GM21515 (cell line): ENCODE measurements around the gene KIF1B.

Source experiments
- ATAC-seq: cut with Tn5 transposase; IDR thresholded peaks from one replicate; pipeline ENCODE4 v1.9.1; 2021; ENCODE audit not compliant: unreplicated experiment

KIF1B gene, protein sequence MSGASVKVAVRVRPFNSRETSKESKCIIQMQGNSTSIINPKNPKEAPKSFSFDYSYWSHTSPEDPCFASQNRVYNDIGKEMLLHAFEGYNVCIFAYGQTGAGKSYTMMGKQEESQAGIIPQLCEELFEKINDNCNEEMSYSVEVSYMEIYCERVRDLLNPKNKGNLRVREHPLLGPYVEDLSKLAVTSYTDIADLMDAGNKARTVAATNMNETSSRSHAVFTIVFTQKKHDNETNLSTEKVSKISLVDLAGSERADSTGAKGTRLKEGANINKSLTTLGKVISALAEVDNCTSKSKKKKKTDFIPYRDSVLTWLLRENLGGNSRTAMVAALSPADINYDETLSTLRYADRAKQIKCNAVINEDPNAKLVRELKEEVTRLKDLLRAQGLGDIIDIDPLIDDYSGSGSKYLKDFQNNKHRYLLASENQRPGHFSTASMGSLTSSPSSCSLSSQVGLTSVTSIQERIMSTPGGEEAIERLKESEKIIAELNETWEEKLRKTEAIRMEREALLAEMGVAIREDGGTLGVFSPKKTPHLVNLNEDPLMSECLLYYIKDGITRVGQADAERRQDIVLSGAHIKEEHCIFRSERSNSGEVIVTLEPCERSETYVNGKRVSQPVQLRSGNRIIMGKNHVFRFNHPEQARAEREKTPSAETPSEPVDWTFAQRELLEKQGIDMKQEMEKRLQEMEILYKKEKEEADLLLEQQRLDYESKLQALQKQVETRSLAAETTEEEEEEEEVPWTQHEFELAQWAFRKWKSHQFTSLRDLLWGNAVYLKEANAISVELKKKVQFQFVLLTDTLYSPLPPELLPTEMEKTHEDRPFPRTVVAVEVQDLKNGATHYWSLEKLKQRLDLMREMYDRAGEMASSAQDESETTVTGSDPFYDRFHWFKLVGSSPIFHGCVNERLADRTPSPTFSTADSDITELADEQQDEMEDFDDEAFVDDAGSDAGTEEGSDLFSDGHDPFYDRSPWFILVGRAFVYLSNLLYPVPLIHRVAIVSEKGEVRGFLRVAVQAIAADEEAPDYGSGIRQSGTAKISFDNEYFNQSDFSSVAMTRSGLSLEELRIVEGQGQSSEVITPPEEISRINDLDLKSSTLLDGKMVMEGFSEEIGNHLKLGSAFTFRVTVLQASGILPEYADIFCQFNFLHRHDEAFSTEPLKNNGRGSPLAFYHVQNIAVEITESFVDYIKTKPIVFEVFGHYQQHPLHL (N-terminal part only)

DNA sequence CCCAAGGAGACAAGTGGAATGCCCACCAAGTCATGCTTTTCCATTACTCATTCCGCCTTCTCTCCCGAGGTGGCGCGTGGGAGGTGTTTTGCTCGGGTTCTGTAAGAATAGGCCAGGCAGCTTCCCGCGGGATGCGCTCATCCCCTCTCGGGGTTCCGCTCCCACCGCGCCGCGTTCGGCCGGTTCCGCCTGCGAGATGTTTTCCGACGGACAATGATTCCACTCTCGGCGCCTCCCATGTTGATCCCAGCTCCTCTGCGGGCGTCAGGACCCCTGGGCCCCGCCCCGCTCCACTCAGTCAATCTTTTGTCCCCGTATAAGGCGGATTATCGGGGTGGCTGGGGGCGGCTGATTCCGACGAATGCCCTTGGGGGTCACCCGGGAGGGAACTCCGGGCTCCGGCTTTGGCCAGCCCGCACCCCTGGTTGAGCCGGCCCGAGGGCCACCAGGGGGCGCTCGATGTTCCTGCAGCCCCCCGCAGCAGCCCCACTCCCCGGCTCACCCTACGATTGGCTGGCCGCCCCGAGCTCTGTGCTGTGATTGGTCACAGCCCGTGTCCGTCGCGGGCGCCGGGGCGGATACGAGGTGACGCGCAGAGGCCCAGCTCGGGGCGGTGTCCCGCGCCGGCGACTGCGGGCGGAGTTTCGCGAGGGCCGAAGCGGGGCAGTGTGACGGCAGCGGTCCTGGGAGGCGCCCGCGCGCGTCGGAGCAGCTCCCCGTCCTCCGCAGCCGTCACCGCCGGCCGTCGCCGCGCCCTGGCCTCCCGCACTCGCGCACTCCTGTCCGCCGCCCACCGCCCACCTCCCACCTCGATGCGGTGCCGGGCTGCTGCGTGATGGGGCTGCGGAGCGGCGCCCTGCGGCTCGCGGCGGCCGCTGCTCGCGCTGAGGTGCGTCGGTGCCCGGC lies at the start of gene KIF1B:
Gene KIF1B (plus strand): TSS at position 666 of the 906 bp plus-strand sequence. CDS start 21,759 bp downstream, outside the sequence.
- peak; percentile 99 for ATAC-seq

DNA sequence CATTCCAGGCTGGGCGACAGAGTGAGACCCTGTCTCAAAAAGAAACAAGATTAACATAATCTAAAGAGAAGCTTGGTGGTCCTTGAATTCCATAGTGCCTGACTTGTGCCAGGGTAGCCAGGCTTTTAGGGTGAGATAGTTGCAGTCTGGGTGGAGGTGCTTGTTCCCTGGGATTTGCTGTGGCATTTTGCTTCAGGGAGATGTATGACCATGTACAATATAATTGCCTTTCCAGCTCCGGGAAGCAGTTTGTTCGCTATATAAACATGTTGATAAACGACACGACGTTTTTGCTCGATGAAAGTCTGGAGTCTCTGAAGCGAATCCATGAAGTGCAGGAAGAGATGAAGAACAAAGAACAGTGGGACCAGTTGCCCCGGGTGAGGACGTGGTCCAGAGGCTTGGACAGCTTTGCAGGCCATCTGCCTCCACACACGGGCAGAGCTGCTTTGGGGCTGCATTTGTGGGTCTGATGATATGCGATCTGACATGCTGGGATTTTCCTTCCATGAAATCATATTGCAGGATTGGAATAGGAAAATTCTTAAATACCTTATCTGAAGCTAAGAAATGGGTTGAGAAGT lies 49.4 kb upstream of the KIF1B start:
- no peak for ATAC-seq

DNA sequence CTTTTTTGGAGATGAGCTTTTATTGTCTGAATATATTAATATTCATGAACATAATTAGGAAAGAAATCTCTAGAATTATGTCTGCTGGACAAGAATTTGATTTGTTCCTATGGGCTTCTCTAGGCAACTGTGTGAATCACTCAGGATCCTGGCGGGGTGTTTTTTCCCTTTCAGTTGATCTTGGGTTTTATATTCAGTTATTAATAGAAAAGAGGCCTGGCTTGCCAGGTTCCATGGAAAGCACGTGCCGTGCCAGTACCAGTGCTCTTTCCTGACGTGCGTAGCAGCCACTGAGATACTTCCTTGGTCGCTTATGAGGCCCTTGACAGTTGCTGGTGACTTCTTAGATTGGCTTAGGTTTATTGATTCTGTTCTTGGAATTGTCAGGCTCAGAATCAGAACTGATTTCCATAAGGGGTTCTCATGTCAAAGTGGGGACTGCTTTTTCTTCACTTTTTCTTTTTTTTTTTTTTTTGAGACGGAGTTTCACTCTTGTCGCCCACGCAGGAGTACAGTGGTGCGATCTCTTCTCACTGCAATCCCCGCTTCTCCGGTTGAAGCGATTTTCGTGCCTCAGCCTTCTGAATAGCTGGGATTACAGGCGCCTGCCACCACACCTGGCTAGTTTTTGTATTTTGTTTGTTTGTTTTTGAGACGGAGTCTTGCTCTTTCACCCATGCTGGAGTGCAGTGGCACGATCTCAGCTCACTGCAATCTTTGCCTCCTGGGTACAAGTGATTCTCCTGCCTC lies 48.7 kb upstream of the KIF1B start:
- ATAC-seq, result no peak

DNA sequence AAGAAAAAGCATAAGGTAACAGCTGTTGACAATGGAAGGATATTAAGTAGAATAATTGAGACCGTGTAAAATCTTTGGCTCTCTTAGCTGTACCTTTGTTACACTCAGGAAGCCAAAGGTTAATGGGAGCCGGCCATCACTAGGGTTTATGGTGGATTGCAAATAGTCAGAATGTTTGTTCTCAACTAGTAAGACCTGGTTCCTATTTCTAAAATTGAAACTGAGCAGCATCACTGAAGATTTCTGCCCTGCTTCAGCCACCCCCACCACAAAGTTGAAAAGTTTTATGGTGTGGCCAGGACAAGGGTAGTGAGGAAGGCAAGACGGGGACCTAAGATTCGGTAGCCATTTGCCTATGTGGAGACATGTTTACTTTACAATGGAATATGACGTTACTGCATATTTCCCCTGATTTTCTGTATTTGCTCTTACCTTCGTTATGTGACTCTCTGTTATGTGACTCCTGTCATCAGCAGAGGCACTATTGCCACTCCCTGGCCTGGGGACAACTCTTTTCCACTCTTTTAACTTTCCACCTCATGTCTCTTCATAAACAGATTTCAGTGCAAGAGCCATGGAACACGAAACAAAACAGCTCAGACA lies 41.4 kb upstream of the KIF1B start:
- no peak for ATAC-seq

DNA sequence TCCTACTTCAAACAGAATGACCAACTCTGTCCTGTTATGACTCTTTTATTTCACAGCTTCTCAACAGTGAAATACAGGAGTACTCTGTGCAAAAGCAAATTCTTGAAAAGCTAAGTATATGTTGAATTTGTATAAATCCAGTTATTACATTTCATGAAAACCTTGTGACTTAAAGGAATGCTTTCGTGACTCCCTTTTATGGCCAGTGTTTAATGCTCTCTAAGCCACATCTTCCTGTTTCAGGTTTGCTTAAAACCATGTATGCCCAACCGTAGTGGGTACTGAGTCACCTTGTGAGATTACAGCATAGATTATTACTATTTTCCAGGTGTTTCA lies 40.2 kb upstream of the KIF1B start:
- no peak for ATAC-seq

DNA sequence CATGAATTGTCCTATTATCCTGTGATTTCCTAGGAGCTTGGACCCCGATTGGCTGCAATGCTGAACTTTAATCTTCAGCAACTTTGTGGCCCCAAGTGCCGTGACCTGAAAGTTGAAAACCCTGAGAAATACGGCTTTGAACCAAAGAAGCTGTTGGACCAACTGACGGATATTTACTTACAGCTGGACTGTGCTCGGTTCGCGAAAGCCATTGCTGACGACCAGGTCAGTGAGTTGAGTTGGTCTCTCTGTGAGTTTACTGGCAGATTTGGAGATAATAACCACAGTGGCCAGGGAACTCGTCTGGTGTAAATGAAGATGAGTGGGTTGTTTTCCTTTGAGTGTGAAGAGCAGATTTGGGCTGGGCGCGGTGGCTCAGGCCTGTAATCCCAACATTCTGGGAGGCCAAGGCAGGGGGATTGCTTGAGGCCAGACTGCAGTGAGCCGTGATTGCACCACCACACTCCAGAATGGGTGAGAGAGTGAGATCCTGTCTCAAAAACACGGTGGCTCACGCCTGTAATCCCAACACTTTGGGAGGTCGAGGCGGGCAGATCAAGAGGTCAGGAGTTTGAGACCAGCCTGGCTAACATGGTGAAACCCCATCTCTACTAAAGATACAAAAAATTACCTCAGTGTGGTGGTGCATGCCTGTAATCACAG lies 39.1 kb upstream of the KIF1B start:
- no peak for ATAC-seq

DNA sequence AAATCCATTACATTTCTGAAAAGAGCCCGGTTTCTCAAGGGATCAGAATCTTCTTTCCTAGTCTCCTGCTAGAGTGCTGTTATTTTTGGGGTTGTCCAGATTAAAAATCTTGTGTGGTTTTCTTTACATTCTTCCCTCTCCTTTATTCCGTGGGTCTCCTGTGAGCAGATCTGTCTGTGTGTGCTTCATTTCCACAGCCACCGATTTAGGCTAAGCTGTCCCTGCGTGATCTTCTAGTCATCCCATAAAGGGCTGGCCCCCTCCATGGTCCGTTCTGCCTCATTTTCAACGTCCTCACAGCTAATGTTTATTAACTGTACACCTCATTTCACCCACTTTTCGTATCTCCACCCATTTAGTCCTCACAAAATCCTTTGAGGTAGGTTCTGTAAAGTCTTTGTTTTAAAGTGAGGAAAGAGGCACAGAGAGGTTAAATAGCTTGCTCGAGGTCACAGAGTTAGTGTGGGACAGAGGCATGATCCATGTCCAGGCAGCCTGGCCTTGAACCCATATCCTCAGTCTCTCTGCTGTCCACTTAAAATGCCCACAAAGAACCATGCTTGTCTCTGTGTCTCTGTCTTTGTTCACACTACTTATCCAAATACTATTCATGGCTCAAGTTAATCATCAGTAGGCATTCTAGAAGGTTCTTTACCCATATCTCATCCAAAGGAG lies 38.2 kb upstream of the KIF1B start:
- no peak for ATAC-seq

DNA sequence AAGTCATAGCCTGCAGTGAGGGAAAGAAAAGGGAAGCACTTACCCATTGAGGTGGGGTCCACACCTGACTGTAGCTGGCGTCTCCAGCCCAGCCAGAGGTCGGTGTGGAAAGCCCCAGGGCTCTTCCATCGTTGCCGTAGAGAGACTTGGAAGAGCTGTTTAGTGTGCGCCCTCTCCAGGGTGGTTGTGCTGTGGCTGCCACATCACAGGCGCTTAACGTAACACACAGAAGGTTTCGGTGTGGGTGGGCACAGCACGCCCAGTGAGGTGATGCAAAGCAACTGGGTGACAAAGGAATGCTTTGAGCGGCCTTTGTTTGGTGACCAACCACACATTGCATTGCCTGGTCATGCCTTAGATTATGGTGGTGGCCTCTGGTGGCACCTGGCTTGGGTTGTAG lies 36.8 kb upstream of the KIF1B start:
- no peak for ATAC-seq

DNA sequence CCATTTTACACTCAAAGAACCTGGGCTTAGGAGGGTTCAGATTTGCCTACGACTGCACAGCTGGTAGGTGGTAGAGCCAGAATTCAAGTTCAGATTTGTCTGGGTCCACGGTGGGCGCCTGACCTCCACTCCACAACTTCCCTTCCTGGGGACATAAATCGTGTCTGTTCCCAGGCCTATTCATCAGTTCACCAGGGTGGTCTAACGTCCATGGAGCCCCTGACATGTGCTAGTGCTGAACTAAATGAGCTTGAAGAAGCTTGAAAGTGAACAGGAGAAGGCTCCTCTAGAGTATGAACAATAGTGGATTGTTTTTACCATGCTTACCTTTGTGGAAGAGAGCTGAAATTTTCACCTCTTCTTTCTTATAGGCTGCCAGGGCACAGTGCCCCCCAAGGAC lies 32.5 kb upstream of the KIF1B start:
- no peak for ATAC-seq

DNA sequence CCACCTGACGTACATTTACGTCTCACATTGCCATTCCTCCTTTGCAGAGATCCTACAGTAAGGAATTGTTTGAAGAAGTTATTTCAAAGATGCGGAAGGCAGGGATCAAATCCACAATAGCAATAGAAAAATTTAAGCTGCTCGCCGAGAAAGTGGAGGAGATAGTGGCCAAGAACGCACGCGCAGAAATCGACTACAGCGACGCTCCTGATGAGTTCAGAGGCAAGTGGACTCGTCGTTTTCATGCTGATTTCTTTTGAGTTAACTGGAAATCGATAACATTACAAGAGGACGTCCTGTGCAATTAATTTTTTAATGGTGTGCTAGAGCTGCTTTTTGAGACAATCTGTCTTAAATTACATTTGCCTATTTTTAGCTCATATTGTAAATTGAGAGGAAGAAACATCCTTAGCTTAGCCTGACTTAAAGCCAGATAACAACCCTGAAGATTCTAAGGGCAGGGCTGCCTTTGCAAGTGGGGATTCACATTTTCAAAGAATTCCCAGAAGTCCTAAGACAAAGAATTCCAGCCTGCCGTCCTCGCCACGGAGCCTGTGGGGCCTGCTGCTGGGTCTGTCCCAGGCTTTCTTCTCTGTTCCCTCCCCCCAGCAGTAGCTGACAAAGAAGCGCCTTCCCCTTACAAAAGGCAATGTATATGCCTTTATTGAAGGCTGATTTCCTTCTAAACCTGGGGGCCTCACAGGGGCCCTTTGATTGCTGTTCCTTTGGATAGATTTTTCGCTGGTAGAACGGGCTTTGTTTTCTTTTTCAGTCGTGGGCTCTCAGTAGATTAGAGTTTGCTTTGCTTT lies 31.6 kb upstream of the KIF1B start:
- ATAC-seq, result no peak

DNA sequence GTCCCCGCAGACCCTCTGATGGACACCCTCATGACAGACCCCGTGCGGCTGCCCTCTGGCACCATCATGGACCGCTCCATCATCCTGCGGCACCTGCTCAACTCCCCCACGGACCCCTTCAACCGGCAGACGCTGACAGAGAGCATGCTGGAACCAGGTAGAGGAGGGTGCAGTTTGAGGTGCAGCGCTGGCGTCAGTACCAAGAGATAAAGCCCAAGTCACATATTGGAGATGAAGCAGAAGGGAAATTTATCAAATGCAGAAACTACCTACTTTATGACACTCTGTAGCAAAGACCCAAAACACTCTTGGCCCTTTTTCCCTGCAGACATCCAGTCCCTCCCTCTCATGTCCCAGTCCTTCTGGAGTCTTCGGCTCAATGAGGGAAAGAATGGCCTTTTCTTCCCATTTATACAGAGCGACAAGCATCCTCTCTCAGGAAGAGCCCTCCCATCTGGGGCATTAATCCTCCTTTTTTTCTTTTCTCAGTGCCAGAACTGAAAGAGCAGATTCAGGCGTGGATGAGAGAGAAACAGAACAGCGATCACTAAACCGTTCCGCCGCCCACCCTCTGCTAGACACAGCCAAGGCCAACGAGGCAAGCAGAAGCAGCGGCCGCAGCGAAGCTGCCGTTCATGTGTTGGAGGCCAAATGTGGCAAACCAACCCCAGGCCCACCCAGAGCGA lies 30.8 kb upstream of the KIF1B start:
- ATAC-seq, result no peak

DNA sequence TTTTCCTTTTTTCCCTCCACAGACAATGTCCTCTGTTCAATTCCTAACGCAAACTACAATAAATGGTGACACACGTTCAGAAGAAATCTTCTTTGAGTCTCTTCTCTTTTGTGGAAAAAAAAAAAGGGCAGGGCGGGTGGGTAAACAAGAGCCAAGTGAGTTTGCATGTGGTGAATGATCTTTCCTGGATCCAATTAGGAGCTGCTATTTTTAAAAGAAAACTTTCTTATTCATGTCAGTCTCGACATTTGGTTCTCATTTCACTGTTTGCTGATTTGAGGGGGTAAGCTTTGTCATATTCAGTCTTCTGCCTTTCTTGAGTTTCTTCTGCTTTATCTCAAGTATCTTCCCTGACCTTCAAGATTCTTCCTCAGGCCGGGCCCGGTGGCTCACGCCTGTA lies 29.2 kb upstream of the KIF1B start:
- no peak for ATAC-seq

DNA sequence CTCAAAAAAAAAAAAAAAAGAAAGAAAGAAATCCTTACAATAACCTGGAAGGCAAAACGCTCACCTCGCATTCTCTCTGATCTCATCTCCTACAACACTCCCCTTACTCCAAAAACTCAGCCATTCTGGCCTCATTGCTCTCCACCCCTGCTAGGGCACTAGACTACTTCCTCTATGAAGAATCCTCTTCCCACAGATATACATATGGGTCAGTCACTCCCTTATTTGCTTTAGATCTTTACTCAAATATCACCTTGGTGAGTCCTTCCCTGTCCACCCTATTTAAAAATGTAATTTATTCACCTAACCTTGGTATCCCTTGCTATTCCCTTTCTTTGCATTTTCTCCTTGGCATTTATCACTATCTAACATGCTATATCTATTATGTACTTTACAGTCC lies 24.6 kb upstream of the KIF1B start:
- no peak for ATAC-seq

DNA sequence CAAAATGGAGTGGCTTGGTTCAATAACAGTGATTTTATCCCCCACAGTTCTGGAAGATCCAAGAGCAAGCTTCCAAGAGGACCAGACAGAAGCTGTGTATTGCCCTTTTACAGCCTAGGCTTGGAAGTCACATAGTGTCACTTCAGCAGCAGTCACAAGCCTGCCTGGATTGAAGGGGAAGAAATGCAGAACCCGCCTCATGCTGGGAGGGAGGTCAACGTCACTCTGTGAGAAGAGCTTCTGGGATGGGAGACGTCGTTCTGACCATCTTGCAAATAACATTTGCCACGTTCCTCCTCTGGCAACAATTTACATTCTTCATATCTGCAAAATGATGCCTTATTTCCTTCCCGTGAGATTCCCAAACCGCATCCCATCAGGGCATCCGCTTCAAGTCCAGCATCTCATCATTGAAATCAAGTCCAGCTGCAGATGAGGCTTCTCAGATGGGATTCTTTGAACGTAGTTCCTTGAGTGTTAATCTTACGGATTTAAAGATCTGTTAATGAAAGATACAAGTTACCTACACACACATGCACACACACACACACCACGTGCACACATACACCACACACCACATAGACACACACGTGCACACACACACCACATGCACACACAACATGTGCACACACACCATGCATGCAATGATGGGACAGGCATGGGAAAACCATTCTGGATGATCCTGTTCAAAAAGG lies 23.9 kb upstream of the KIF1B start:
- no peak for ATAC-seq

DNA sequence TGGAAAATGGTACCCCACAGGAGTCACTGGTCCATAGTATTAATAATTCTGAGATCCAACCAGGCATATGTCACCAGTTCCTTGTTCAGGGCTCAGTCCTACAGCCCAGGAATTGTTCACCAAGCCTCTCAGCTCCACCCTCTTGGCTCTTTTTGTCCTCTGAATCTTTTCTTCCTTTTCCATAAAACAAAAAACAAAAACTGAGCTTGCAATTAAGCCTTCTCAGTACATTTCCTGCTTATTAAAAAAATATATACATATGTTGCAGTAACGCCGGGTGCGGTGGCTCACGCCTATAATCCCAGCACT lies 23.4 kb upstream of the KIF1B start:
- no peak for ATAC-seq

DNA sequence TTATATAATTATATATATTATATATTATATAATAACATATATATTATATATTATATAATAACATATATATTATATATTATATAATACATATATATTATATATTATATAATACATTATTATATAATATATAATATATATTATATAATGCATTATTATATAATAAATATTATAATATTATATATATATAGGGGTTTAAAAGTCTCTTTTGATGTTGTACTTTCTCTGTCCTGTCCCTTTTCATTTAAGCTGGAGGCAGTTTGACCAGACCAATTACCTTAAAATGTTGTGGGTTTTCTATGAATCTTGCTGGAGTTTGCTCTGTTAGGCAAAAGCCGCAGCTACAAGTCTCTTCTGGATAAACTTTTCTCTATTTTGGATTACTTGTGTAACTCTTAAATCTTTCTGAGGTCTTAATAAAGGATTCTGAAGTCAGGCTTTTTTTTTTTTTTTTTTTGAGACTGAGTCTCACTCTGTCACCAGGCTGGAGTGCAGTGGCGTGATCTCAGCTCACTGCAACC lies 22.2 kb upstream of the KIF1B start:
- ATAC-seq, result no peak
